ENCODE data around the gene COL16A1.

DNA sequence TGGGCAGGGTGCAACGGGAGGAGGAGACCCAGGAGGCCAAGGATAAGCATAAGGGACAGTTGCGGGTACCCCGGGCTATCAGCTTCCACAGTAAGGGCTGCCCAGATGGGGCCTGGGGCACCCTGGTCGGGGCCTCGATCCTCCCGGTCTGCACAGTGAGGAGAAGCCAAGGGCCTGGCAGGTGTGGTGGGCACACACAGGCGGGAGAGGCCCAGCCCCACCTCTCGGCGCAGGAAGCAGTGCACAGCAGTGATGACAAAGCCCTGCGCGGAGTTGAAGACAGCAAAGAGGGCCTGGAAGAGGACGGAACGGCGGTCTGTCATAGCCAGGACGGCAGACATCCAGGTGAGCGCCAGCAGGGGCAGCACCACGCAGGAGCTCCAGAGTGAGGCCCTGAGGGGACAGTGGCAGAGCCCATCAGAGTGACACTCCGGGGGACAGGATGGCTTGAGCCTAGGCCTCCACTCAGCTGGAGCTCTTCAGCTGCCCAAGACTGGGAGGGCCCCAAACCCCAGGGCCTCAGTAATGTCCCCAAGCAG lies 29.0 kb upstream of the COL16A1 start:
- TF ChIP-seq NFRKB (IDR thresholded peaks at IDR 0.05) (no peak), LEF1 (IDR thresholded peaks at IDR 0.05; ENCODE audit: borderline replicate concordance) (no peak), SUZ12 (IDR thresholded peaks at IDR 0.05) (no peak), ZNF384 (IDR thresholded peaks at IDR 0.05) (no peak), SP1 (IDR thresholded peaks at IDR 0.05) (no peak), FOXK2 (IDR thresholded peaks at IDR 0.05) (no peak), TARDBP (IDR thresholded peaks at IDR 0.05) (no peak), ELF4 (IDR thresholded peaks at IDR 0.05) (no peak), FOXA1 (IDR thresholded peaks at IDR 0.05) (no peak), CTBP1 (IDR thresholded peaks at IDR 0.05; ENCODE audit: borderline replicate concordance) (no peak), PKNOX1 (IDR thresholded peaks at IDR 0.05) (no peak), FOXM1 (IDR thresholded peaks at IDR 0.05; ENCODE audit: borderline replicate concordance) (no peak), BHLHE40 (IDR thresholded peaks at IDR 0.05; ENCODE audit: borderline replicate concordance) (no peak), HDGF (IDR thresholded peaks at IDR 0.05; ENCODE audit: borderline replicate concordance) (no peak)

Measured in HEK293T (cell line).